GM23248 (cell line): ENCODE data around the gene STK25.

Source experiments
- EZH2 ChIP-seq: fragments of 200-600 bp; sonication (generic); IDR thresholded peaks from 2 replicates; pipeline ENCODE4 v1.6.1; 2018; ENCODE audit warnings: antibody characterized with exemption, mild to moderate bottlenecking; ENCODE audit not compliant: insufficient read depth, poor library complexity, severe bottlenecking
- EZH2phosphoT487 ChIP-seq: fragments of 200-600 bp; sonication (generic); IDR thresholded peaks from 2 replicates; pipeline ENCODE4 v1.6.1; 2018; ENCODE audit warnings: antibody characterized with exemption, moderate library complexity, mild to moderate bottlenecking, low read depth; ENCODE audit not compliant: insufficient read depth

DNA sequence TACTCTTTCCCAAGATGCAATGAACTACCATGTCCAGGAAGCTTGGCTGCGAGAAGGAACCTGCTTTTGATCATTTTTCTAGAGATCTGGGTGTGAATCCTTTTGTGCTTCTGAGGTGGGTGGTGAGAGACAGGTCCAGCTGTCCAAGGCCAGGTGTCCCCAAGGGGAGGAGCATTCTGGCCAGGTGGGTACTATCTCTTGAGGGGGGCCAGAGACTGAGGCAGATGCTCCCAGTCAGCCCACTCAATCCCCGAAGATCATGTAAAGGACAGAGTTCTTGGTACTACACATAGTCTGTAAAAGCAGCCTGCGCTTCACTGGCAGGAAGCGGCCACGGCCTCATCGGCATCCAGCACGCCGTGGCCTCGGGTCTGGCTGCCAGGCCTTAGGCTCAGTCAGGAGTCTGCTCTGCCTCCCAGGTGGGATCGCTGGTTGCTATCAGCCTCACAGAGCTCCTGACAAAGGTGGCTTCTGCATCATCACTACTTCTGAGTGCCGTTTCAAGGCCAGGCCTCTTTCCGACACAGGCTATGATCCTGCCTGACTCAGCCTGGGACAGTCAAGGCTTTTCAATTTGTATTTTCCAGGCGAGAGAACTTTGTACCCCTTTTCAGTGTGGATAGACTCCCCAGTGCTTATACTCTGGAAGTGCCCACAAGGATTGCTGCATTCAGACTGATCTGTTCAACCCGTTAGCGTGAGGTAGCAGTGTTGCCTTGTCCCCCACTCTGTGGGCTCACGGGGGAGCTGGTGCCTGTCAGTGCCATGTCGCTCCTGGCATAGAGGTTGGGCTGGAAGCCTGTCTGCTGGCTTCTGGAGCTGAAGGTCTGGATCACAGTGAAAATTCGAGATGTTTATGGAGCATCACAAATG is 29.1 kb downstream of the STK25 start:
- TF ChIP-seq EZH2phosphoT487, result no peak
- TF ChIP-seq EZH2, result no peak
